GM19452 (cell line): ENCODE results near the gene HOXB3.

Experiments used
- ATAC-seq: cut with Tn5 transposase; IDR thresholded peaks from one replicate; pipeline ENCODE4 v1.9.1; 2021; ENCODE audit not compliant: unreplicated experiment

HOXB3 gene

DNA sequence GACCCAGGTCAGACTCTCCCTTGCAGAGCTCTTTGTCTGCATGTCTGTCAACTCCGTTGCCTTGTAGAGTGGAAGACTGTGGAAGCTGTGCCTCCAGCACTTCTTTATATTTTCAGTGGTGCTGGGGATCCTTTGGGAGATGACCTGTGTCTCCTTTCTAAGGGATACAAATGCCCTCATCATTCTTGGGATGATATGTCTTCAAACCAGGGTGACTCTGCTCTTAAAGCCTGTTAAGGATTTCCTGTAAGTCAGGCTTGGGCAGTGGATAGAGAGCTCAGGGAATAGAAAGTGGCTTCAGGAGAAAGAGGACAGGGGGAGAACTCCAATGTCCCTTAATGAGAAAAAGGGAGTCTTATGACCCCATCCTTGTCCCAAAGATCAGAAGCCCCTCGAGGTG, 1.5 kb downstream of the HOXB3 start:
- no peak for ATAC-seq

DNA sequence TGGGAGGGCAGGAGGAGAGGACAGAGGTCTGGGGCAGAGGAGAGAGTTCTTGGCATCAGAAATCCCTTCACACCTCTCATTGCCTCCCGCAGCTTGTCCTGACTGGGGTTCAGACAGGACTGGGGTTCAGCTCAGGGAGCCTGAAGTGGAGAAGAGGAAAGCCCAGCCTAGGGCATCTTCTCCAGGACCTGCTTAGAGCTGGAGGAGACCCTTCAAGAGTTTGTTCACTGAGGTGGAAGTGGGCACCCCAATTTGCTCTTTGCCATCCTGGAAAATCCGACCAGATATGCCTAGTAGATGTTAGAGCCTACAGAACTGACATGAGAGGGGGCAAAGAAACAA, 2.0 kb downstream of the HOXB3 start:
- no peak for ATAC-seq

GRCh38 chr17:48587276-48588073, 2.6 kb downstream of the HOXB3 start:
- no peak for ATAC-seq

GRCh38 chr17:48586355-48587258, 3.4 kb downstream of the HOXB3 start:
- ATAC-seq: no peak

DNA sequence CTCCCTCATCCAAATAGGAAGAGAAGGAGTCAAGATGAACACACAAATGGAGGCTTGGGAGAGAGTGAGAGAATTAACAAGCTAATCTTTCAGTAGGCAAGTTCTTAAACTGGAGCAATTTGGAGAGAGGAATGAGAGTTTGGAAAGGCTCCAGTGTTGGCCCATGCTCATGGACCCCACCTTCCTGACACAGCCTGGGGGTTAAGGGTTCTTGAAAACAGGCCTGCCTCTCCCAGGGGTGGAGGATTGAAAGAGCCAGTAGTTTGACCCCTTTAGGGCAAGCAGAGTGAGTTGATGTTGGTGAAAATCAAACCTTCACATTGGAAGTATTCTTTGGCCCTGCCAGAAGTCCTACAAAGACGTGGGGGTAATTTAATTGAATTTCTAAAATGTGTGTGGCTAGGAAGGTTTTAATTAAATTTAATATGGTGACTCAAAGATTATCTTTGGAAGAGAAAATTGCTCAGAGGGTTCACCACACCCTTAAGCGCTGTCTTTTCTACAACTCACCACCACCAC, 5.8 kb downstream of the HOXB3 start:
- ATAC-seq: no peak

DNA sequence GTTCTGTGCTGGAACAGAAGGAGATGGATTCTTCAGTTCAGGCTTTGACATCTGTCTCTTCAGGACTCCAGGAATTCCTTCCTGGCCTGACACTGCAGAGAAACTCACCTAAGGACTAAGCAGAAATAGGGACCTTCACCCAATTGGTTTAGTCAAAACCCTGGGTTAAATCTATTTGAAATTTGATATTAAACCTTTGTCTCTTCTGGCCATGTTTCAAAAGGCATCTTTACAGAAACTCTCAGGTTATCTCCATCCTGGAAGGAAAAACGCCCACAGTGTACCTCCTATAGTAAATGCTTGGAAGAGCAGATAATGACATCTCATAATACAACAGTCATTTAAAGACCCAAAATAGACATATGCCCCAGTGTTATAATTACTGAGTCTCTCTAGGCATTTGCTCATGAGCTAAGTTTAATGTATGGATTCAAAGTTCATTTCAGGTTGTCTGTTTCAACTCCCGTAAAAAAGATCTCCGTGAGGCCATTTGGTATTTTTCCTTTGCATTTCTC, 6.3 kb downstream of the HOXB3 start:
- no peak for ATAC-seq

DNA sequence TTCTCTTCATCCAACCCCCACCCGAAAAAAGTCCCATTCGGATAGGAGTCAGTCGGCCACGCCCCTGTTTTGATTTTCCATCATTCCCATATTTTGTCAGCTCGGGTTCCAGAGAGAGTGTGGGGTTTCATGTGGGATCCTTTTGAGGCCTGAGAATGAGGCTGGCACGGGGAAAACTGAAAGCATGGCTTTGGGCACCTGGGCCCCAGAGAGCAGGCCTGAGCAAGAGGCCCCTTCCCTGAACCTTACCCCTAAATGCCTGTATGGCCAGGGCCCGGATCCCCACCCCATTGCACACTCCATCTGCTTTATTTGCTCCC, 7.3 kb downstream of the HOXB3 start:
- ATAC-seq: no peak

DNA sequence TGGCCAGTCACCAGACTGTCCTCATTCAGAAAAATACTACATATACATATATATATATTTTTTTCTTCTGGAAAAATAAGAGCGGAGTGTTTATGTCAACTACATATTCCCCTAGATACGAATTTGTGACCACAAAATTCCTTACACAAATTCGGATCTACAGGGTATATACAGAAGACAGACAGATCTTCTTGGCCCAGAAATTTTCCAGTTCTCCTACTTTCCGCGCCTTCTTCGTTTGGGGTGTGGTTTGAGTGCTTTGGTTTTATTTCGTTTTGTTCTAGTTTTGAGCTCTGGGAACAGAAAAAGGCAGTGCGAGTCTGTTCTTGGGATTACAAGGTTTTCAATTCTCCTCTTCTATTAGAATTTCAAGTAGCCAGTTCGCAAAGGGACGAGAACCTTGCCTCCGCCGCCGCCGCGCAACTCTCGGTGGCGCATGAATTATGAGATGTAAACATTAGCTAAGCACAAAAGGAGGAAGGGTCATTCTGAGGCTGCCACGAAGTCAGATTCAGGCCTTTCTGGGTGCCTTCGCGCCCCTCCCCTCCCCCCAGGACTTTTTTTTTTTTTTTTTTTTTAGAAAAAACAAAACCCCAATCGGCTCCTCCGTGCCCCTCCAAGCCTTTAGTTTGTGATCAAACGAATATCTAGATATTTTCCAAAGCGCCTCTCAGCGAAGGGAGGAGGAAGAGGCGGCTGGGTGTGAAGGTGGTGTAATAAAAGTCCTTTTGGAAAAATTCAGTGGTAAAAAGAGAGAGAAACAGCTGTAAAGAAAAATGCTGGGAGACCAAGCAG, 10.1 kb downstream of the HOXB3 start:
- no peak for ATAC-seq

DNA sequence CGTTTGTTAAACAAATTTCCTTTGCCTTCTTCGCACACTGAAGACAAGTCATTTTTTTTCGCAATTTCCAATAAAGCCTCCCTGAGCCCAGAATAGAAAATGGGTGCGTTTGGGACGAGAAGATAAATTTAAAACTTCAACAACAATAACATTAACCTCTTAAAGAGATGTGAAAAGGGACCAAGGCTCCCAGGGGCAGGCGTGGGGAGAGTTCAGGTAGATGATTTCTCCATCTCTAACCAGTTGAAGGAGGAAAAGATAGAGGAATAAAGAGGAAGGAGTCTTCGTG, 10.6 kb downstream of the HOXB3 start:
- ATAC-seq: no peak

GRCh38 chr17:48578616-48579470, 11.2 kb downstream of the HOXB3 start:
- ATAC-seq: no peak

GRCh38 chr17:48577946-48578615, 12.0 kb downstream of the HOXB3 start, which contains the start of gene HOXB4:
Gene HOXB4 (minus strand): TSS chr17:48578350. CDS start chr17:48578319, 31 bp downstream.
- no peak for ATAC-seq

DNA sequence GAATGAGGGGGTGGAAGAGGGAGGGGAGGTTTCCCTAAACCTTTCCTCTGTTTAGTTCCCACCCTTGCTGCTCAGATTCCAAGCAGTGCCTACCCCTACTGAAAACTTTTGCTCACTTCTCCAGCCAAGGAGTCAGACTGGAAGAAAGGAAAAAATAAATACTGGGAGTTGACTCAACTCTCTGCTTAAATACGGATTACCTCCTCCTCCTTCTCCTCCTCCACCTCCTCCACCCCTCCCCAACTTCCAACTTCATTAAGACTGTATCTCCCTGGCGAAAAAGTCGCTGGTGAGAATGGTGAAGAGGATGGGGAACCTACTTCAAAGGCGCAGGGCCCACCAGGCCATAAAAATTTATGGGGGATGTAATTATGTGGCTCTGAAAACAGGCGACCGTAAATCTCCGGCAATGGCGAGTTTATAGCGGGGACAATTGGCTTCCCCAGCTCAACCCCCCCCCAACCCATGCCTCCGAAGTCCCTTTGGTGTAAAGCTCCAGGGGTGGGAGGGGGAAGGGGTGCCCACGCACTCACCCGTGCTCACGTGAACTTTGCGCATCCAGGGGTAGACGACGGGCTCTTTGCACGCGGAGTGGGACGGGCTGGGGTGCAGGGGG, 12.6 kb downstream of the HOXB3 start:
- no peak for ATAC-seq

- ATAC-seq: no peak
Measured at GRCh38 chr17:48576479-48577309, 13.3 kb downstream of the HOXB3 start.

GRCh38 chr17:48575673-48576478, 14.2 kb downstream of the HOXB3 start:
- no peak for ATAC-seq

- ATAC-seq: no peak
Measured at GRCh38 chr17:48575066-48575582, 14.9 kb downstream of the HOXB3 start.

DNA sequence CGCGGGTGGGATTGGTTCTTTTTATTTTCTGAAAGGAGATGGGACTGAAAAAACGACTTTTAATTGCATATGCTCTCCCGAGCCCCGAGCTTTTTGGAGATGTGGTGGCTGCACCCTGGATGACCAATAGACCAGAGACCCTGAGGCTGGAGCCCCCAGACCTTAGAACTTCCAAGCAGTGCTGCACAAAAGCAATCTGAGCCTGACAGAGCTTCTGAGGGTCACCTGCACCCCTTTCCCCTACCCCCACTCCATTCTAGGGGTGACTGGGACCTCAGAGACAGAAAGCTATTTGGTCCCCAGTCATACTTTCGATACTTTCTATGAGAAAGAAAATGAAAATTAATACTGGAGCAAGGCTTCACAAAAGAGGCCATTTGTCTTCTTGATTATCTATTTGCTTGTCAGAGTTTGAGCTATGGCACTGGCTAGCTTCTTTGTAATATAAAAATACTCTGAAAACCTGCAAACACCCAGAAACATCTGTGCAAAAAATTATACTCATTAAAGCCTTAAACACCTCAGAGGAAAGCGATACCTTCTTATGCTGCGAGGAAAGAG, 15.5 kb downstream of the HOXB3 start:
- no peak for ATAC-seq

GRCh38 chr17:48571826-48572417, 18.1 kb downstream of the HOXB3 start:
- no peak for ATAC-seq
